H1 (cell line): ENCODE data around the gene SLC35E3. TPM values are rescaled to one million over a fixed set of nuclear protein-coding genes. Genes with fewer than 3 reads are reported as not detected.
A peak's percentile ranks its signal among the peaks of the same experiment; 100 is the strongest.

Experiments
- CTCF ChIA-PET: fragments of 300-600 bp; sonication (Branson Sonifier 250); formaldehyde crosslinking; loops from one replicate; lab custom pipeline; 2021; ENCODE audit not compliant: partially characterized antibody; lab: Charles Lee
- POLR2A ChIA-PET: fragments of 300-600 bp; sonication (Branson Sonifier 250); formaldehyde crosslinking; loops from one replicate; lab custom pipeline; 2021; ENCODE audit warnings: inconsistent platforms; ENCODE audit not compliant: partially characterized antibody; lab: Charles Lee
- DNase-seq, 2 experiments: peaks; one replicate each; pipeline versions ENCODE4 v3.0.0 to v3.0.0-alpha.2; 2010 to 2022; ENCODE audit warnings: low spot score in 2 of 2, low read depth in 1 of 2, mixed read lengths in 1 of 2
- FAIRE-seq: peaks from 2 replicates; lab custom pipeline; 2011; peaks lifted over from hg19 to GRCh38; lab: Jason Lieb, UNC
- H2AFZ ChIP-seq: 2 replicates; pipeline ENCODE4 v1.8.1; 2012; ENCODE audit warnings: low read length, inconsistent platforms
- H2AK5ac ChIP-seq: 2 replicates; pipeline ENCODE4 v1.6.1; 2013; ENCODE audit warnings: low read depth, low read length
- H2BK120ac ChIP-seq: replicated peaks from 2 replicates; pipeline ENCODE3; 2013; ENCODE audit warnings: low read depth, low read length, inconsistent platforms
- H2BK12ac ChIP-seq: 2 replicates; pipeline ENCODE4 v1.6.1; 2013; ENCODE audit warnings: low read depth, low read length
- H2BK15ac ChIP-seq: 2 replicates; pipeline ENCODE4 v1.6.1; 2013; ENCODE audit warnings: low read length
- H2BK20ac ChIP-seq: 2 replicates; pipeline ENCODE4 v1.6.1; 2013; ENCODE audit warnings: low read length
- H2BK5ac ChIP-seq: 2 replicates; pipeline ENCODE4 v1.6.1; 2013; ENCODE audit warnings: low read depth, low read length
- H3K14ac ChIP-seq: 2 replicates; pipeline ENCODE4 v1.6.1; 2013; ENCODE audit warnings: inconsistent platforms; ENCODE audit not compliant: insufficient read length
- H3K18ac ChIP-seq: 2 replicates; pipeline ENCODE4 v1.6.1; 2013; ENCODE audit warnings: low read length; ENCODE audit errors: extremely low read depth
- H3K23ac ChIP-seq: 2 replicates; pipeline ENCODE4 v1.6.1; 2013; ENCODE audit warnings: inconsistent platforms; ENCODE audit not compliant: insufficient read length
- H3K23me2 ChIP-seq: 2 replicates; pipeline ENCODE4 v1.6.1; 2013; ENCODE audit warnings: low read depth, low read length
- H3K27ac ChIP-seq: 2 replicates; pipeline ENCODE4 v1.6.1; 2011; ENCODE audit warnings: low read depth, low read length, inconsistent platforms
- H3K27me3 ChIP-seq, 4 experiments: replicated peaks in 1 of 4; 1 replicate in 1 of 4; 2 replicates in 3 of 4; pipeline versions ENCODE4 v1.6.1 to v1.8.1; 2011 to 2013; ENCODE audit warnings: low read length in 3 of 4, mild to moderate bottlenecking in 3 of 4, inconsistent platforms in 2 of 4, mixed read lengths in 2 of 4, moderate library complexity in 1 of 4; ENCODE audit not compliant: control insufficient read depth in 3 of 4, insufficient read depth in 3 of 4; ENCODE audit errors: extremely low read depth in 1 of 4
- H3K36me3 ChIP-seq, 4 experiments: 2 replicates each; pipeline versions ENCODE4 v1.6.1 to v1.8.1; 2011 to 2013; ENCODE audit warnings: mild to moderate bottlenecking in 4 of 4, low read length in 3 of 4, moderate library complexity in 2 of 4, control low read depth in 1 of 4, inconsistent platforms in 1 of 4; ENCODE audit not compliant: insufficient read depth in 4 of 4, control insufficient read depth in 2 of 4
- H3K4ac ChIP-seq: replicated peaks from 2 replicates; pipeline ENCODE3; 2013; ENCODE audit warnings: low read length, low read depth, mixed read lengths, inconsistent platforms; ENCODE audit not compliant: insufficient read length
- H3K4me1 ChIP-seq, 4 experiments: replicated peaks in 1 of 4; 1 replicate in 1 of 4; 2 replicates in 3 of 4; pipeline versions ENCODE4 v1.6.1 to v1.8.1; 2011 to 2013; ENCODE audit warnings: low read length in 3 of 4, inconsistent platforms in 2 of 4, mixed read lengths in 1 of 4; ENCODE audit not compliant: insufficient read depth in 4 of 4, control insufficient read depth in 3 of 4
- H3K4me2 ChIP-seq, 2 experiments: 2 replicates each; pipeline versions ENCODE4 v1.6.1 to v1.8.1; 2011 to 2013; ENCODE audit warnings: low read depth in 2 of 2, low read length in 2 of 2, control low read depth in 1 of 2, inconsistent platforms in 1 of 2, mild to moderate bottlenecking in 1 of 2; ENCODE audit not compliant: insufficient read depth in 1 of 2
- H3K4me3 ChIP-seq, 4 experiments: fragments of 200-600, 300-600 bp in 1 of 4; sonication (generic), shearing (Covaris generic), sonication (Bioruptor Twin) in 1 of 4; 2 replicates each; pipeline versions ENCODE4 v1.5.1 to v1.8.1; 2011 to 2016; ENCODE audit warnings: low read length in 4 of 4, low read depth in 3 of 4, control low read depth in 2 of 4, inconsistent platforms in 2 of 4, mild to moderate bottlenecking in 2 of 4, mixed read lengths in 1 of 4, moderate library complexity in 1 of 4; ENCODE audit not compliant: insufficient read depth in 2 of 4; ENCODE audit errors: extremely low read depth in 1 of 4
- H3K56ac ChIP-seq: replicated peaks from 2 replicates; pipeline ENCODE3; 2013; ENCODE audit warnings: low read depth, mild to moderate bottlenecking, mixed read lengths, low read length, inconsistent platforms; ENCODE audit not compliant: insufficient read length
- H3K79me1 ChIP-seq: 2 replicates; pipeline ENCODE4 v1.6.1; 2013; ENCODE audit warnings: low read depth, low read length, control low read depth
- H3K79me2 ChIP-seq, 2 experiments: 2 replicates each; pipeline versions ENCODE4 v1.6.1 to v1.8.1; 2012 to 2013; ENCODE audit warnings: low read length in 2 of 2, mild to moderate bottlenecking in 2 of 2, inconsistent platforms in 1 of 2; ENCODE audit not compliant: insufficient read depth in 2 of 2, control insufficient read depth in 1 of 2
- H3K9ac ChIP-seq, 4 experiments: replicated peaks in 1 of 4; 1 replicate in 1 of 4; 2 replicates in 3 of 4; pipeline versions ENCODE4 v1.6.1 to v1.8.1; 2011 to 2013; ENCODE audit warnings: low read depth in 3 of 4, low read length in 3 of 4, control low read depth in 2 of 4, mild to moderate bottlenecking in 2 of 4, moderate library complexity in 2 of 4, inconsistent platforms in 1 of 4; ENCODE audit errors: extremely low read depth in 1 of 4
- H3K9me3 ChIP-seq, 2 experiments: 2 replicates each; pipeline versions ENCODE4 v1.6.1 to v1.8.1; 2012 to 2013; ENCODE audit warnings: mild to moderate bottlenecking in 2 of 2, moderate library complexity in 2 of 2, control low read depth in 1 of 2, inconsistent platforms in 1 of 2, low read depth in 1 of 2, low read length in 1 of 2, mixed read lengths in 1 of 2; ENCODE audit not compliant: insufficient read depth in 2 of 2
- H4K20me1 ChIP-seq, 2 experiments: replicated peaks in 1 of 2; 2 replicates each; pipeline versions ENCODE3 to v1.8.1; 2011 to 2013; ENCODE audit warnings: inconsistent platforms in 2 of 2, low read length in 2 of 2, mild to moderate bottlenecking in 1 of 2; ENCODE audit not compliant: insufficient read depth in 2 of 2, control insufficient read depth in 1 of 2
- H4K5ac ChIP-seq: 2 replicates; pipeline ENCODE4 v1.6.1; 2013; ENCODE audit warnings: low read length, low read depth, mixed read lengths, inconsistent platforms; ENCODE audit not compliant: insufficient read length
- H4K8ac ChIP-seq: 2 replicates; pipeline ENCODE4 v1.8.0; 2013; ENCODE audit warnings: mild to moderate bottlenecking, moderate library complexity, low read length, inconsistent platforms; ENCODE audit not compliant: insufficient read depth; ENCODE audit errors: extremely low read depth
- H4K91ac ChIP-seq: replicated peaks from 2 replicates; pipeline ENCODE3; 2013; ENCODE audit warnings: low read length, mixed read lengths, inconsistent platforms; ENCODE audit not compliant: insufficient read length
- CBX8 ChIP-seq: fragments of 300-800, 300-1000 bp; sonication (generic); IDR thresholded peaks from 2 replicates; pipeline ENCODE4 v1.7.1; 2016; ENCODE audit warnings: low read depth, low read length, borderline replicate concordance
- EZH2 ChIP-seq: fragments of 200-600 bp; sonication (generic); IDR thresholded peaks from 2 replicates; pipeline ENCODE4 v1.7.1; 2012; ENCODE audit warnings: low read depth, mild to moderate bottlenecking, moderate library complexity, low read length, inconsistent platforms; ENCODE audit not compliant: severe bottlenecking
- POLR2A ChIP-seq, 2 experiments: IDR thresholded peaks; 1 replicate in 1 of 2; 2 replicates in 1 of 2; pipeline ENCODE4 v1.6.1; 2011; ENCODE audit warnings: low read depth in 2 of 2, low read length in 2 of 2, mild to moderate bottlenecking in 2 of 2; ENCODE audit errors: control extremely low read depth in 1 of 2
- RBBP5 ChIP-seq: IDR thresholded peaks from 2 replicates; pipeline ENCODE4 v1.7.1; 2012; ENCODE audit warnings: low read depth, mild to moderate bottlenecking, inconsistent platforms, low read length, moderate library complexity, borderline replicate concordance
- SAP30 ChIP-seq: fragments of 300-600 bp; sonication (generic); IDR thresholded peaks from 2 replicates; pipeline ENCODE4 v1.7.1; 2012; ENCODE audit warnings: low read length, moderate library complexity, mild to moderate bottlenecking, inconsistent platforms; ENCODE audit not compliant: insufficient read depth, insufficient replicate concordance
- SIX5 ChIP-seq: IDR thresholded peaks from 2 replicates; pipeline ENCODE4 v1.6.1; 2011; ENCODE audit warnings: mild to moderate bottlenecking, low read depth, low read length
- SUZ12 ChIP-seq: fragments of 200-600 bp; sonication (generic); IDR thresholded peaks from 2 replicates; pipeline ENCODE4 v1.6.1; 2012; ENCODE audit warnings: mild to moderate bottlenecking, inconsistent platforms, low read length, moderate library complexity, mixed read lengths
- TBP ChIP-seq: IDR thresholded peaks from 2 replicates; pipeline ENCODE4 v1.6.1; 2011; ENCODE audit warnings: low read depth, low read length, improper control_type of control experiment
- TCF12 ChIP-seq: IDR thresholded peaks from 2 replicates; pipeline ENCODE4 v1.6.1; 2011; ENCODE audit warnings: low read depth, mild to moderate bottlenecking, low read length
- ZNF274 ChIP-seq: IDR thresholded peaks from 2 replicates; pipeline ENCODE4 v1.7.0; 2012; ENCODE audit warnings: low read length, borderline replicate concordance; ENCODE audit errors: extremely low read depth
- WGBS, 2 experiments: shearing (Covaris generic) in 1 of 2; methylation state at CpG; one replicate each; pipeline versions ENCODE4 v1.1.6 to v1.1.7; 2013 to 2015; ENCODE audit warnings: low lambda C conversion rate in 2 of 2, mixed read lengths in 2 of 2, inconsistent platforms in 1 of 2, low coverage in 1 of 2, missing lambda C conversion rate in 1 of 2; ENCODE audit not compliant: insufficient replicate concordance in 2 of 2, insufficient coverage in 1 of 2, insufficient read length in 1 of 2; ENCODE audit errors: extremely low coverage in 1 of 2, missing lambda C conversion rate in 1 of 2; 5-methylcytosine and 5-hydroxymethylcytosine counted together
- polyA plus RNA-seq, 7 experiments: library from polyadenylated mRNA; depleted of rRNA in 3 of 7; stranded (reverse) in 5 of 7; unstranded in 2 of 7; fragments of >200 nt in 5 of 7; fragments of 200-250 nt in 2 of 7; gene quantifications; 1 replicate in 5 of 7; 2 replicates in 1 of 7; 4 replicates in 1 of 7; pipeline versions ENCODE4 v1.2.1 to v1.2.3, GENCODE V29; 2011 to 2013; ENCODE audit warnings: missing spikeins in 2 of 7, mixed read lengths in 2 of 7
- total RNA-seq: library from RNA; stranded (reverse); fragmentation: NEBNext Ultra II Directional; extraction: Animal tissue kit (Norgen Biotek cat#: 25700); gene quantifications from 2 replicates; pipeline ENCODE4 v1.2.1, GENCODE V29; 2021

The SLC35E3 gene
- total and polyA plus RNA-seq, 2 of the 8 experiments (the other 6 are each of a cell fraction or from before 2014, with no cell fraction given), result 10.0 to 10.9 TPM

DNA sequence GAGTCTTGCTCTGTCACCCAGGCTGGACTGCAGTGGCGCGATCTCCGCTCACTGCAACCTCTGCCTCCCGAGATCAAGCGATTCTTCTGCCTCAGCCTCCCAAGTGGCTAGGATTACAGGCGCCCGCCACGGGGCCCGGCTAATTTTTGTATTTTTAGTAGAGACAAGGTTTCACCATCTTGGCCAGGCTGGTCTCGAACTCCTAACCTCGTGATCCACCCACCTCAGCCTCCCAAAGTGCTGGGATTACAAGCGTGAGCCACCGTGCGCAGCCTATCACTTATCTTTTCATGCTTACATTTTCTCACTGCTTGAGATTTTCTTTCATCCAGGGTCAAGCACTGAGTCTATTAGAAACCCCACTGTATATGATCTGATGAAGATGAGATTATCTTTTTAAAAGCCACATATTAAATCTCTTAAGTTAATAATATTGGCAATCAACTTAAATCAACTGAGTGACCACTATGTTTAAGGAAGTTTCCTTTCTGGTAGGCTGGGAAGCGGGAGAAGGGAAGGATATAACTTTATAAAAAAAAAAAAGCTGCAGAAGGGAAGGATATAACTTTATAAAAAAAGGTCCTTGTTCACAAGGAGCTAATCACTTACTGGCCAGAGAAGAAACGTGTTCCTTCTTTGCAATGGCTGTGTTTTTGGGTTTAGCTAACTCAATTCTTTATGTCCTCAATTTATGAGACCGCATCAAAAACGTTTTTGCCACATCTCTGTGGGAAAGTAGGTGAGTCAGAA lies 60.7 kb downstream of the SLC35E3 start:
- Histone ChIP-seq H4K20me1 (peaks cover 0 to 1% of the 10 kb centered on the region in 2 experiments), H3K56ac (no peak overlapping the region), H3K4me1 (peaks cover 3 to 12% (median 6%) of the 10 kb centered on the region in 4 experiments; a peak in 5 of 7 replicates), H3K18ac (no peak overlapping the region), H3K27me3 (no peaks in the 10 kb centered on the region), H2AFZ (no peak overlapping the region), H3K4me2 (peak overlapping the region; percentile 66 to 70), H3K9me3 (no peaks in the 10 kb centered on the region), H3K79me2 (peaks cover 4 to 29% of the 10 kb centered on the region in 2 experiments; a peak in 3 of 4 replicates), H3K27ac (no peak overlapping the region), H3K14ac (no peak overlapping the region), H2BK120ac (no peak overlapping the region), H3K23me2 (peaks cover 2% of the 10 kb centered on the region), H4K8ac (no peak overlapping the region), H3K23ac (no peak overlapping the region), H2BK15ac (no peak overlapping the region), H2AK5ac (no peak overlapping the region), H2BK20ac (no peak overlapping the region), H3K4ac (no peak overlapping the region), H3K4me3 (peak overlapping the region in 2 of 4 experiments; percentile 46 to 97; a peak in 4 of 8 replicates), H2BK5ac (no peak overlapping the region), H4K5ac (no peak overlapping the region), H3K36me3 (peaks cover 0 to 21% (median 4%) of the 10 kb centered on the region in 4 experiments; a peak in 2 of 8 replicates), H3K79me1 (no peaks in the 10 kb centered on the region), H3K9ac (no peak overlapping the region; a peak in 1 of 7 replicates), H4K91ac (no peak overlapping the region), H2BK12ac (no peak overlapping the region)
- POLR2A ChIA-PET, result interaction anchor here (1.2 to 3.3 kb wide), 13 partner anchors 10 to 60 kb away, joined by 3 to 41 read pairs (median 6); partner anchors contain the start of gene SLC35E3
- WGBS, 2 experiments, result 81% methylated on average over 15 of the region's 18 CpGs; no CpG with 5 or more reads in 1 of the 2 experiments
- no peak for TF ChIP-seq ZNF274
- TF ChIP-seq TCF12, result no peak
- no peak for TF ChIP-seq TBP
- no peak for TF ChIP-seq SUZ12
- TF ChIP-seq SAP30, result no peak
- no peak for TF ChIP-seq SIX5
- no peak for TF ChIP-seq EZH2
- TF ChIP-seq CBX8, result no peak
- TF ChIP-seq RBBP5, result no peak
- no peak for TF ChIP-seq POLR2A (IDR thresholded peaks at IDR 0.05; ENCODE audit: control extremely low read depth in 1 of 2, low read depth in 2 of 2, low read length in 2 of 2)
- CTCF ChIA-PET, result no interaction called here
- DNase-seq (no peak), FAIRE-seq (no peak)
